ENCODE data around the gene KIAA1755.
A peak's percentile ranks its signal among the peaks of the same experiment; 100 is the strongest.
"Not testable (repeated sequence)": the region's sequence is repeated elsewhere in the genome, so short reads cannot be mapped to it uniquely, and the experiment has no call there.

KIAA1755 gene

GRCh38 chr20:38267296-38267695 lies 6.8 kb upstream of the KIAA1755 start:
- DNase-seq, result no peak

DNA sequence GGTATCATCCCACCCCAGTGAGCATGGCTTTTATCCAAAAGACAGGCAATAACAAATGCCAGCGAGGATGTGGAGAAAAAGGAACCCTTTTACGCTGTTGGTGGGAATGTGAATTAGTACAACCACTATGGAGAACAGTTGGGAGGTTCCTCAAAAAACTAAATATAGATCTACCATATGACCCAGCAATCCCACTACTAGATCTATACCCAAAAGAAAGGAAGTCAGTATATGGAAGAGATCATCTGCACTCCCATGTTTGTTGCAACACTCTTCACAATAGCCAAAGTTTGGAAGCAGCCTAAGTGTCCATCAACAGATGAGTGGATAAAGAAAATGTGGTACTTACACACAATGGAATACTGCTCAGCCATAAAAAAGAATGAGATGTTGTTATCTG lies 5.9 kb upstream of the KIAA1755 start:
- DNase-seq, result no peak

GRCh38 chr20:38262931-38263330 lies 2.4 kb upstream of the KIAA1755 start:
- no peak for DNase-seq

DNA sequence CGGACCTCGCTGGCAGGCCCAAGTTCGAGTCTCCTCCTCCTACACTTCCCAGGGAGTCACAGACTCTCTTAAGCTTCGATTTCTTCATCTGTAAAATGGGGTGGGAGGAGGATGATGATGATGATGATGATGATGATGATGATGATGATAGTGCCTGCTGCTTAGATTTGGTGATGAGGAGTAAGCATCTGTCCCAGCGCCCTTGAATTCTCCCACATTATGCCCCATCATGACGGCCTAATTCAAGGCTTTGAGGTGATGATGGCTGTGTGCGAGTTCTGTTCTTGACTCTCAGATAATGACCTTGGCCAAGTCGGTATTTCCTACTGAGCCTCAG lies 487 bp upstream of the KIAA1755 start:
- DNase-seq, result no peak

DNA sequence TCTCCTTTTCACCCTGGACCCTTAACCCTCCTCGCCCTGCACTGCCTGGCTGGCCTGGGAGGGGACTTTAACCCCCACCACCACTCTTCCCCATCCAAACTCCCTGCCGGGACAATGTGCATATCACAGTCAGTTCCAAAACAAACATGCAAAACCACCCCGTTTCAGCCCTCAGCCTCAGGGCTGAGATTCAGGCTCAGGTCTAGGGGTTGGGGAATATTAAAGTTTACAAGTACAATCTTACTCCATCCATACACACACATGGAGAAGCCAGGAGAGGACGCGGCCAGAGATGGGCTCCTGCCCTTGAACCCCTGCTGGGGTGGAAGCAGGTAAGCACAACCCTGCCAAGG lies 534 bp downstream of the KIAA1755 start:
- peak in 8 of 58 donors; percentile 28 to 60 (median 44) for DNase-seq

GRCh38 chr20:38258545-38259215 lies 1.9 kb downstream of the KIAA1755 start:
- no peak for DNase-seq

GRCh38 chr20:38256966-38257365 lies 3.6 kb downstream of the KIAA1755 start:
- DNase-seq, result no peak

GRCh38 chr20:38256021-38256420 lies 4.5 kb downstream of the KIAA1755 start:
- DNase-seq, result no peak

DNA sequence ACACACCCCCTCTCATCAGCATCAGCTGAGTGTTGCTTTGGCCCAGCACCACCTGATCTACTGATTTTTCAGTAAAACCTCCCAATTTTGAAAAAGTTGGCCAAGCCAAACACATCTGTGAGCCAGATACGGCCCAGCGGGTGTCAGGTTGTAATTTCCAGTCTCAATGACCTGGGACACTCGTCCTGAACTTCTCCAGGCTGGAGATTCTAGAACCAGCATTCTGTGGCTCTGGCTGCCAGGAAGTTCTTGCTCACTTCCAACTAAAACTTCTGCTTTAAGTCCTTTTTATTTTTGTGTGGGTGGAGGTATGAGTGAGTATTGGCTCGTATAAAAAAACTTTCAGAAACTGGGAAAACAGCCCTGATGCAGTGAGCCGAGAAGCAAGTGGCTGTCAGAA lies 5.1 kb downstream of the KIAA1755 start:
- peak in 7 of 58 donors; percentile 2 to 39 (median 21) for DNase-seq

- DNase-seq, result not testable (repeated sequence)
Measured at GRCh38 chr20:38254621-38255020, 5.9 kb downstream of the KIAA1755 start.

DNA sequence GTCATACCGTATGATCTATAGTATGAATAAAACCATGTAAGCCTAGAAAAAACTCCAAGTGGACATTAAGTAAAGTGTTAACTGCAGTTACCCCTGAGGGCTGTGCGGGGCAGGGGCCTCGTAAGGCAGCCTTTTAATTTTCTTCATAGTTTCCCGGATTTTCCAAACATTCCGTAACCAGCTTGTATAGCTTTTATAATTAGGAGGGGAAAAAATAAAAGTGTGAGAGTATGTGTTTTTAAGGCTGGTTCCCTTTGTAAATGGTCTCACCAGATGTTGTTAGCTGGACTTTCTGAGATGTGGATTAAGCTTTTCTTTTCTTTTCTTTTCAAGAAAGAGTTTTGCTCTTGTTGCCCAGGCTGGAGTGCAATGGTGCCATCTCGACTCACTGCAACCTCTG lies 7.0 kb downstream of the KIAA1755 start:
- DNase-seq, result no peak

DNA sequence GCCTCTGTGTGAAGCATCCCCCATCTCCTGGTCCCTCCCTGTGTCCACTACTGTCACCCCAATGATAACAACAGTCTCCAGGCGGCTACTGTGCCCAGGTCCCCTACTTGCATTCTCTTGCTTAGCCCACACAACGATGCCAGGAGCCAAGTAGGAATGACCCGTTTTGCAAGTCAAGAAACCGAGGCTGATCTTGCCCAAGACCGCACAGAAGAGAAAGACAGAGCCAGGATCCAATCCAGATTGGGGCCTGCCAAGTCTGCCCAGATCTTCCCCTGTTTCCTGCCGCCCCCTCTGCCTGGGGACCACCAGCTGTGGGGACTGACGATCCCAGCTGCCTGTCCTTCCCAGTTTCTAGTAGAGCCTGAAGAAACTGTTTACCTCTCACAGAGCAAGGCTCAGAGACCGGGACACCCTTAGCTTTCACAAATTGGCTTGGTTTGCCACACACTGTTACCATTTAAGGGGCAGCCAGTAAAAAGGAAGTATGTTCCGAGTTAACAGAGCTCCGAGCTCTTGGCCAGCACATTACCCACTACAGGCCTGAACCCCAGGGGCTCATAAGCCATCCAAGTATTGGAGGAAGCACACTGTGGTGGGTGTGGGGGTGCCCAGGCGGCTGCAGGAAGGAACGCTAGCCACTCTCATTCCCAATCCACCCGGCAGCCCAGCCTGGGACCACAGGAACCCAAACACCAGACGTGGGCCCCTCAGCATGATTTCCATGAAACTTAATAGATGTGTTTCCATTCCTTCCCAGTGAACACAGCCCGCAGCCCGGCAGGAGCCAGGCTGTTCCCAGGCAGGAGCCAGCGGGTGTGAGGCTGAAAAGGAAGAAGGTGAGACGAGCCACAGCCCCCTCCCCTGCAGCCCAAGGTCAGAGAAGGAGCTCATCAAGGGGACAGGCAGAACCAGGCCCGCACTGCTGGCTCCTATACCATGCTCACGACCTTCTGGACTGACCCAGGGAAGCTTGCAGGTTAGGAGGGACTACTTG lies 7.9 kb downstream of the KIAA1755 start:
- peak in 36 of 58 donors; percentile 10 to 71 (median 38) for DNase-seq

- DNase-seq, result not testable (repeated sequence)
Measured at GRCh38 chr20:38251441-38251840, 9.1 kb downstream of the KIAA1755 start.

- DNase-seq, result no peak
Measured at GRCh38 chr20:38250609-38251008, 9.9 kb downstream of the KIAA1755 start.

DNA sequence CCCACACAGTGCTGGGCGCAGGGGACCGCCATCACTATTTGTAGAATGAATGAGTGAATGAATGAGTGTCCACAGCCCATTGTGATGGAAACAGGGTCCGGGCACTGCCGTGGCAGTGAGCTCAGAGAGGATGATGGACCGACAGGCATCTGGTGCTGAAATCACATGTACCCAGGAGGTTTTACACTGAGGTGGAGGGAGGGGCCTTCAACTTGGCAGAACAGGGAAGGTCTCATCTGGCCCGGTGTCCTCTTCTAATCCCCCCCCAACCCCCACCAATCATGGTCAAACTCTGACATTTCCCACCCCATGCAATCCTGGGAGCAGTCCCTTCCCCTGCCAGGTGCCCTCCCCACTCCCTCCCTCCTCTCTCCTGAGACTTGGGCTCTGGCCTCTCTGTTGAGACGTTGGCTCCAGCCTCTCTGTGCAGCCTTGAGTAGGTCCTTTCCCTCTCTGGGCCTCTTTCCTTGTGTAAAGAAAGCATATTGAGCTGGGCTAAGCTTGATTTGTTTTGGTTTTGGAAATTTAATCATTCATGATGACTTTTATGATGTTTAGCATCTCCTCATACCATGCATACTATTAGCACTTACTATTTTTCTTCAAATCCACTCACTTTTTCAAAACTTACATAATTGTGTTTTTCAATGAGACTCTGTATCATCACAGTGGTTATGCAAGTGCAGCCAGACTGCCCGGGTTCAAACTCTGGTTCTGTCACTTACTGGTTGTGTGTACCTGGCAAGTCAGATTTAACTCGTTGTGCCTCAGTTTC lies 10.8 kb downstream of the KIAA1755 start:
- DNase-seq, result no peak

DNA sequence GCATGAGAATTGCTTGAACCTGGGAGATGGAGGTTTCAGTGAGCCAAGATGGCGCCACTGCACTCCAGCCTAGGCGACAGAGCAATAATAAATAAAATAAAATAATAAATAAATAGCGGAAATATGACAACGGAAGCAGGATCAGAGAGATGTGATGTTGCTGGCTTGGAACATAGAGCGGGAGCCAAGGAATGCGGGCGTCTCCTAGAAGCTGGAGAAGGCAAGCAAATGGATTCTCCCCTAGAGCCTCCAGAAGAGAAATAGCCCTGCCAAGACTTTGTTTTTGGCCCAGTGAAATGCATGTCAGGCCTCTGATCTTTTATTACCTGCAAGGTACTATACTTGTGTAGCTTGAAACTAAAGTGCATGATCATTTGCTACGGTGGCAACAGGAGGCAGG lies 12.4 kb downstream of the KIAA1755 start:
- no peak for DNase-seq

DNA sequence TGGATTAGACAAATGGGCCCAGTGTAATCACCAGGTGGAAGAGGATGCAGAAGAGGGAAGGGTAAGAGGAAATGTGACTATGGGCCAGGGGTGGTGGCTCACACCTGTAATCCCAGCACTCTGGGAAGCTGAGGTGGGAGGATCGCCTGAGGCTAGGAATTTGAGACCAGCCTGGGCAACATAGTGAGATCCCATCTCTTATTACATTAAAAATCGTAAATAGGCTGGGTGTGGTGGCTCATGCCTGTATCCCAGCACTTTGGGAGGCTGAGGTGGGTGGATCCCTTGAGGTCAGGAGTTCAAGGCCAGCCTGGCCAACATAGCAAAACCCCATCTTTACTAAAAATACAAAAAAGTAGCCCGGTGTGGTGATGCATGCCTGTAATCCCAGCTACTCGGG lies 12.8 kb downstream of the KIAA1755 start:
- not testable (repeated sequence) for DNase-seq

- DNase-seq, result no peak
Measured at GRCh38 chr20:38247166-38247509, 13.4 kb downstream of the KIAA1755 start.

- peak in 36 of 58 donors; percentile 1 to 61 (median 26) for DNase-seq
Measured at GRCh38 chr20:38246357-38247165, 14.0 kb downstream of the KIAA1755 start.

DNA sequence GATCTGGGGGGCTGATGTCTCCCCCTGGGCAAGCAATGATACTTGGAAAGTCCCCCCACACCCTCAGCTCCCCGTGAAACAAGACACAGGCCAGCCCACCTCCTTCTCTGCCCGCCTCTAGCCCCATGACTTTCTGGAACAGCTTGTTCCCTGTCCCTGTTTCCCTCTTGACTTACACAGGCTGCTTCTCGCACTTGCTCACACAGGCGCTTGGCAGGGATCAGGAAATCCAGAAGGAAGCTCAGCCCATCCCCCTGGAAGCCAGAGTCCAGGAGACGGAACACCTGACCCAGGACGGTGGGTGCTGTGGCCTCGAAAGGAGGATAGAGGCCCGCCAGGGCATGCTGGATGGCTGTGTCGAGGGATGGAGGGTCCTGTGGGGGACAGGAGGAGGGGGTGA lies 14.8 kb downstream of the KIAA1755 start:
- peak in 32 of 58 donors; percentile 1 to 61 (median 27) for DNase-seq

- DNase-seq, result no peak
Measured at GRCh38 chr20:38243709-38244020, 16.9 kb downstream of the KIAA1755 start.

All from anterior cingulate cortex (tissue), 58 donors.